Heart right ventricle (tissue), 16 donors: ENCODE data around the gene SGO2. TPM values are rescaled to one million over a fixed set of nuclear protein-coding genes. Genes with fewer than 3 reads are reported as not detected.
A peak's percentile ranks its signal among the peaks of the same experiment; 100 is the strongest.

Experiments
- ATAC-seq, 8 donors: fragments of 200-7000 bp; cut with Tn5 transposase; one replicate each; pipeline ENCODE4 v1.9.1; 2020; ENCODE audit warnings: mild to moderate bottlenecking in 8 of 8, moderate library complexity in 8 of 8, moderate number of reproducible peaks in 1 of 8
- DNase-seq, 2 donors: peaks; one replicate each; pipeline ENCODE4 v3.0.0-alpha.2; 2020
- H3K27ac ChIP-seq, 10 donors: fragments of 200-600 bp; sonication (generic) in 2 of 10; one replicate each; pipeline versions ENCODE4 v1.5.0 to v1.8.0; 2020 to 2022; ENCODE audit warnings: mild to moderate bottlenecking in 3 of 10
- H3K27me3 ChIP-seq, 7 donors: fragments of 200-600 bp; one replicate each; pipeline ENCODE4 v1.8.0; 2021 to 2022; ENCODE audit warnings: mild to moderate bottlenecking in 2 of 7
- H3K36me3 ChIP-seq, 9 donors: fragments of 200-600 bp; sonication (generic) in 1 of 9; one replicate each; pipeline versions ENCODE4 v1.5.0 to v1.8.0; 2020 to 2022; ENCODE audit warnings: mild to moderate bottlenecking in 2 of 9
- H3K4me1 ChIP-seq, 9 donors: fragments of 200-600 bp; sonication (generic) in 1 of 9; one replicate each; pipeline versions ENCODE4 v1.5.0 to v1.8.0; 2020 to 2022; ENCODE audit warnings: mild to moderate bottlenecking in 4 of 9
- H3K4me3 ChIP-seq, 10 donors: fragments of 200-600 bp; sonication (generic) in 2 of 10; one replicate each; pipeline versions ENCODE4 v1.5.0 to v1.8.0; 2020 to 2022; ENCODE audit warnings: mild to moderate bottlenecking in 7 of 10, moderate library complexity in 2 of 10
- H3K9me3 ChIP-seq, 11 donors: fragments of 200-600 bp in 10 of 11; sonication (generic) in 2 of 11; one replicate each; pipeline versions ENCODE4 v1.5.0 to v1.8.0; 2013 to 2022; ENCODE audit warnings: mild to moderate bottlenecking in 2 of 11, control low read depth in 1 of 11, moderate library complexity in 1 of 11
- WGBS, 2 donors: extraction: QIAGEN DNeasy Blood & Tissue Kit; methylation state at CpG; one replicate each; pipeline ENCODE4 v1.1.7; 2013; ENCODE audit warnings: inconsistent platforms in 1 of 2; 5-methylcytosine and 5-hydroxymethylcytosine counted together
- intact Hi-C, 10 donors: fragments of 100-400 bp; cut with DNase I; formaldehyde crosslinking; loops; one replicate each; pipeline versions ENCODE4 v1.11.1 to v1.14.2; 2022
- polyA plus RNA-seq, 2 donors: library from polyadenylated mRNA; stranded (reverse); fragments of 200-250 nt; gene quantifications; one replicate each; pipeline ENCODE4 v1.2.3, GENCODE V29; 2013
- total RNA-seq, 10 donors: library from RNA; stranded (reverse); fragmentation: NEBNext Ultra II Directional in 3 of 10; extraction: Animal tissue kit (Norgen Biotek cat#: 25700) in 3 of 10; gene quantifications; one replicate each; pipeline versions ENCODE4 v1.2.1 to v1.2.4, GENCODE V29; 2021 to 2023
- TF ChIP-seq, protein P1 (sequence below), 9 donors: fragments of 200-600 bp; sonication (generic) in 2 of 9; IDR thresholded peaks; one replicate each; pipeline versions ENCODE4 v1.5.0 to v1.8.0; 2021 to 2022; ENCODE audit warnings: antibody characterized with exemption in 9 of 9, mild to moderate bottlenecking in 5 of 9, moderate library complexity in 1 of 9
- donor health status: Arrhythmogenic right ventricular cardiomyopathy.
- donor health status: ischemic (EF 13 %, LVEDD 7.1; RV severe dilation, severe dysfunction).
- donor health status: healthy with polysubstance abuse.
- donor health status: DM: no; HTN: yes; CAD: no.
- donor health status: DM: no; HTN: no; CAD: no.
- donor health status: ischemic (EF 25% LVEDD 6.9; RV normal size, moderate dysfunction).
- donor health status: ischemic (EF 25% LVEDD 5.7; RV mildly dilated, moderate dysfunction).
- donor health status: healthy.
- donor health status: DM: yes; HTN: yes; CAD: no.
- donor health status: Ischemic cardiomyopathy.
- donor health status: ischemic (EF 35%, LVEDD 5.7; RV mildly dilated, moderate dysfunction).
- donor health status: nonischemic (EF 11% LVEDD 7.7; RV severe dilation, severe dysfunction).
- donor health status: DM: yes; HTN: yes; CAD: no.
- donor health status: PGD.
- donor health status: ischemic (EF 29% LVEDD 5.4; RV normal size, mild dysfunction).
- donor health status: nonischemic (EF 23%, LVEDD 6.1; RV moderate dilation, normal function).

Gene SGO2
- total and polyA plus RNA-seq, 12 donors, result 0.59 to 2.9 (median 1.1) TPM

DNA sequence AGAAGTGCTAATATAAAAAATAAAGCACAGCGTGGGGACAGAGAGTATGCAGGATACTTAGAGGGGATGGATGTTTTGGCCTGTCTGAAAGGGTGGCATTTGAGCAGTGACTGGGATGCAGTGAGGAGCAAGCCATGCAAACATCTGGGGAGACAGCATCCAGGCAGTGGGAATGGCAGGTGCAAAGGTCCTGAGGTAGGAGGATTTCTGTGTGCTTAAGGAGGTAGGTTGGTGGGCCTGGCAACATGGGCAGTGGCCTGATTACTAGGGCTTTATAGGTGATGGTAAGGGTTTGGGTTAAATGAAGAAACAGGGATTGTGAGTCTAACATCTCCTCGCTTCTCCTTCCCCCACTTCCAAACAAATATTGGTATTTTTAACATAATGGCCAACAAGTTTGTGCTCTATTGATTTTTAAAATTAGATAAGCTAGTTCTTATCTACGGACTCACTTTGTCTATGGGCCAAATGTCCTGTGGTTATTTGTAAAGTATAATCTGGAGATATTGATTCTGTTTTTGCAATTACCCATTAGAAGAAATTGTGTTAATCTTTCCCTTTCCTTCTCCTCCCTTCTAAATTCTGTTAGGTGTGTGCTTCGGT lies 62.2 kb downstream of the SGO2 start:
- Histone ChIP-seq H3K27ac (no peak overlapping the region), H3K36me3 (no peaks in the 10 kb centered on the region), H3K4me1 (peaks cover 0 to 14% (median 7%) of the 10 kb centered on the region in 9 donors), H3K27me3 (peaks cover 0 to 10% (median 0%) of the 10 kb centered on the region in 7 donors), H3K9me3 (no peaks in the 10 kb centered on the region), H3K4me3 (no peak overlapping the region)
- ATAC-seq, result no peak
- intact Hi-C loops, result loop anchor here in 2 of 10 donors (10.0 kb wide), 2 partner anchors 107 to 117 kb away; no protein-coding TSS in a partner anchor
- whole genome bisulfite sequencing, 2 donors, result 85 to 93% methylated on average over 4 of the region's 4 CpGs
- DNase-seq, result no peak
- TF ChIP-seq, protein P1, sequence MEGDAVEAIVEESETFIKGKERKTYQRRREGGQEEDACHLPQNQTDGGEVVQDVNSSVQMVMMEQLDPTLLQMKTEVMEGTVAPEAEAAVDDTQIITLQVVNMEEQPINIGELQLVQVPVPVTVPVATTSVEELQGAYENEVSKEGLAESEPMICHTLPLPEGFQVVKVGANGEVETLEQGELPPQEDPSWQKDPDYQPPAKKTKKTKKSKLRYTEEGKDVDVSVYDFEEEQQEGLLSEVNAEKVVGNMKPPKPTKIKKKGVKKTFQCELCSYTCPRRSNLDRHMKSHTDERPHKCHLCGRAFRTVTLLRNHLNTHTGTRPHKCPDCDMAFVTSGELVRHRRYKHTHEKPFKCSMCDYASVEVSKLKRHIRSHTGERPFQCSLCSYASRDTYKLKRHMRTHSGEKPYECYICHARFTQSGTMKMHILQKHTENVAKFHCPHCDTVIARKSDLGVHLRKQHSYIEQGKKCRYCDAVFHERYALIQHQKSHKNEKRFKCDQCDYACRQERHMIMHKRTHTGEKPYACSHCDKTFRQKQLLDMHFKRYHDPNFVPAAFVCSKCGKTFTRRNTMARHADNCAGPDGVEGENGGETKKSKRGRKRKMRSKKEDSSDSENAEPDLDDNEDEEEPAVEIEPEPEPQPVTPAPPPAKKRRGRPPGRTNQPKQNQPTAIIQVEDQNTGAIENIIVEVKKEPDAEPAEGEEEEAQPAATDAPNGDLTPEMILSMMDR (IDR thresholded peaks at IDR 0.05), result no peak

DNA sequence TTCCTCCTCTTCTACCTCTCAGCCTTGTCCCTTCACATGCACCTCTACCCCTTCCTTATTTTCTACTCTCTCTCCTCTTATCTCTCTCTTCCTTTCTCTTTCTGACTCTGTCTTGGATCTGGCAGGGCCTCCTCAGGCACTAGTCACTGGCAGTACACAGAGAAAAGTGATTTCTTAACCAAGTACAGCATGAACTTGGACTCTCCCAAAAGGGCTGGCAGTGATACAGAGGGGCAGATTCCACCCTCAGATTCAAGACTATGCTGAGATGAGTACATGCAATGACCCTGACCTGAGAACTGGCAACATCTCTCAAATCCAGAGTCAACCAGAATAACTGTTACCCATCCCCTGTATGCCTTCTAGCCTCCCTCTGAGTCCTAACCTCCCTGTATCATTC lies 64.1 kb downstream of the SGO2 start:
- intact Hi-C loops, result no loop called here
- H3K27ac ChIP-seq, result no peak overlapping the region
- H3K27me3 ChIP-seq, result peaks cover 0 to 10% (median 0%) of the 10 kb centered on the region in 7 donors
- no peak overlapping the region for H3K4me3 ChIP-seq
- H3K4me1 ChIP-seq, result peaks cover 0 to 14% (median 7%) of the 10 kb centered on the region in 9 donors
- H3K9me3 ChIP-seq, result no peaks in the 10 kb centered on the region
- H3K36me3 ChIP-seq, result no peaks in the 10 kb centered on the region
- TF ChIP-seq, protein P1 (IDR thresholded peaks at IDR 0.05), result no peak
- DNase-seq (no peak), ATAC-seq (peak in 3 of 8 donors; percentile 23 to 67 (median 55))

DNA sequence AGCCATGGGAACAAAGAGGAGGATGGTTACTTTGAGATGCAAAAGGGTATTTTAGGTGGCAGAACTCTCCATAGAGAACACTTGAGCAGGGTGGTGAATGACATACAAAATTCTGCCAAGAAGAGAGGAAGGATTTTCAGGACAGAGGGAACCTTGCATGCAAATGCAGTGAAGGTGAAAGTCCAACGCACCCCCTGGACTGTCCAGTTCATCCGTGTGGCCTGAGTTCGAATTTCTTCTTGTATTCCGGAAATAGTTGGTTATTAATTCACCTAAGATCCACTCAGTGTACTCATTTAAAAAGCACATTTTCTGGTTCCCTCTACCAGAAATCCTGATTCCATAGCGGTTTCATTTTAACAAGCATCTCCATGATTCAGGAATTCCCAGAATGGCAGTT lies 65.3 kb downstream of the SGO2 start:
- Histone ChIP-seq H3K36me3 (no peaks in the 10 kb centered on the region), H3K9me3 (peaks cover 0 to 4% (median 0%) of the 10 kb centered on the region in 11 donors), H3K27ac (no peak overlapping the region), H3K27me3 (peaks cover 0 to 10% (median 0%) of the 10 kb centered on the region in 7 donors), H3K4me3 (no peak overlapping the region), H3K4me1 (peaks cover 0 to 2% (median 0%) of the 10 kb centered on the region in 9 donors)
- intact Hi-C loops, result no loop called here
- TF ChIP-seq, protein P1 (IDR thresholded peaks at IDR 0.05), result no peak
- ATAC-seq (no peak), DNase-seq (no peak)
- 75 to 81% methylated on average over 5 of the region's 5 CpGs for WGBS, 2 donors

DNA sequence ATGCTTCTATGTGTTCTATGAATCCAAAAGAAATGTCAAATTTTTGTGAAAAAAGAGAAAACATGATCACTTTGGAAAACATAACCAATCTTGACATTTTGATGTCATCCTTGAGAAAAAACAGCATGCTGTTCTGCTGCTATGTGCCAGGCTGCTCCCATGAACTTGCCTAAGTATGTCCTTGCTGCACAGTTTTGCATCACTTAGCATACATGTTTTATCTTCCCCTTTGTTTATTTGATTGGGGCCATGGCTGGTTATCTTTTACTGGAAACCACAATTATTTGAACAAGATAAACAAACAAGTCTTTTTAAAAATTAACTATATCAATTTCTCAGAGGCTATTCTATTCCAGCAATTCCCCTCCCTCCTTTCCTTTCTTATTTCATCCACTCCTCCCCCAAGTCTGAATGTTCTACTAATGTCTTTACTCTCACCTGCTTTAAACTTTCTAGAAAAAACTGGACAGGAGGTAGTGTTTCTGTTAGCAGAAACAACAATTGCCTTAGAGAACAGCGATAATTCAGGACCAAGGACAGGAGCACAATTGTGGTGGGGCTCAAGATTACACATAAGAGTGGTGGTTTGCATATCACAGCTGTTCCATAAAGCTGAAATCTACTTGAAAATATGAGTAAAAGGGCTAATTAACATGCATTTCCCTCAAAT lies 66.5 kb downstream of the SGO2 start:
- DNase-seq (no peak), ATAC-seq (no peak)
- TF ChIP-seq, protein P1 (IDR thresholded peaks at IDR 0.05), result no peak
- Histone ChIP-seq H3K36me3 (no peaks in the 10 kb centered on the region), H3K27me3 (peaks cover 0 to 10% (median 0%) of the 10 kb centered on the region in 7 donors), H3K4me3 (no peak overlapping the region), H3K4me1 (no peaks in the 10 kb centered on the region), H3K27ac (no peak overlapping the region), H3K9me3 (peaks cover 0 to 4% (median 0%) of the 10 kb centered on the region in 11 donors)
- WGBS, 2 donors, result 62 to 77% methylated on average over 1 of the region's 1 CpG
- intact Hi-C loops, result no loop called here
